Stimulated activated CD4-positive, alpha-beta T cell treated with anti-CD3 and anti-CD28 coated beads, TNF-alpha, amount 100 ng/mL, for 1 hour (primary cell): ENCODE data around the gene SLC25A13.
"Not testable (repeated sequence)": the region's sequence is repeated elsewhere in the genome, so short reads cannot be mapped to it uniquely, and the experiment has no call there.

Experiments used
- DNase-seq, 3 donors: peaks; one replicate each; pipeline ENCODE4 v3.0.0-alpha.2; 2020; ENCODE audit warnings: low read depth in 3 of 3, low spot score in 1 of 3

SLC25A13 gene, protein sequence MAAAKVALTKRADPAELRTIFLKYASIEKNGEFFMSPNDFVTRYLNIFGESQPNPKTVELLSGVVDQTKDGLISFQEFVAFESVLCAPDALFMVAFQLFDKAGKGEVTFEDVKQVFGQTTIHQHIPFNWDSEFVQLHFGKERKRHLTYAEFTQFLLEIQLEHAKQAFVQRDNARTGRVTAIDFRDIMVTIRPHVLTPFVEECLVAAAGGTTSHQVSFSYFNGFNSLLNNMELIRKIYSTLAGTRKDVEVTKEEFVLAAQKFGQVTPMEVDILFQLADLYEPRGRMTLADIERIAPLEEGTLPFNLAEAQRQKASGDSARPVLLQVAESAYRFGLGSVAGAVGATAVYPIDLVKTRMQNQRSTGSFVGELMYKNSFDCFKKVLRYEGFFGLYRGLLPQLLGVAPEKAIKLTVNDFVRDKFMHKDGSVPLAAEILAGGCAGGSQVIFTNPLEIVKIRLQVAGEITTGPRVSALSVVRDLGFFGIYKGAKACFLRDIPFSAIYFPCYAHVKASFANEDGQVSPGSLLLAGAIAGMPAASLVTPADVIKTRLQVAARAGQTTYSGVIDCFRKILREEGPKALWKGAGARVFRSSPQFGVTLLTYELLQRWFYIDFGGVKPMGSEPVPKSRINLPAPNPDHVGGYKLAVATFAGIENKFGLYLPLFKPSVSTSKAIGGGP

DNA sequence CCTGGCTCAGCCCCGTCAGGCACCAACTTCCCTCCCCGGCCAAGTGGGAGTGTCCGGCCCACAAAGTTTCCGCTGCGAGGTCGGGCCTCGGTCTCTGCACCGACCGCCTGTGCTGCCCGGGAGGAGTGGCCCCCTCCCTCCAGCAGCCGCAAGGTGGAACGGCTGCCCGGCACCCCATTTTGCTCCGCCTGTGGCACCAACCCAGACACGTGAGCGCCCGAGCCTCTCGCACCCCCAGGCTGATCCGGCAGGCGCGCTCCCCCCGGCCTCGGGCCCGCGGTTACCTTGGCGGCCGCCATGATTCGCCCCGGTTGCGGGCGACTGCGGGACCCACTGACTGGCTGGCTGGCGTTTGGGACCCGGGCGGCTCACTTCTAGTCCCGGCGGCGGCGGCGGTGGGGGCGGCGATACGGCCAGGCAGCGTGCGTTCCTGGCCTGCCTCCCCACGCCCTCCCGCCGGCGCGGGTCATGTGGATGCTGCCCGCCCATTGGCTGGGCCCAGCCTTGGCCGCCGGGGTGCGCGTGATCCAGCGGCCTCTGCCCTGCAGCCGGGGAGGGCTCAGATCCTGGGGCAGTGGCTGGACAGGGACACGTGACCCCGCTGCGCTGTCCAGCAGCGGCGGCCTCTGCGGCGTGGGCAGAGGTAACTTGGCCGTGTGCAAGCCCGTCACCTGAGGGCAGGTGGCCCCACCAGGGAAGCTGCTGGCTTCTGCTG, at the start of gene SLC25A13:
TSS of gene SLC25A13 (minus strand) at position 441 of the 715 bp plus-strand sequence. CDS start at position 299, 142 bp downstream.
- DNase-seq, result peak in 2 of 3 donors; percentile 18 to 40

DNA sequence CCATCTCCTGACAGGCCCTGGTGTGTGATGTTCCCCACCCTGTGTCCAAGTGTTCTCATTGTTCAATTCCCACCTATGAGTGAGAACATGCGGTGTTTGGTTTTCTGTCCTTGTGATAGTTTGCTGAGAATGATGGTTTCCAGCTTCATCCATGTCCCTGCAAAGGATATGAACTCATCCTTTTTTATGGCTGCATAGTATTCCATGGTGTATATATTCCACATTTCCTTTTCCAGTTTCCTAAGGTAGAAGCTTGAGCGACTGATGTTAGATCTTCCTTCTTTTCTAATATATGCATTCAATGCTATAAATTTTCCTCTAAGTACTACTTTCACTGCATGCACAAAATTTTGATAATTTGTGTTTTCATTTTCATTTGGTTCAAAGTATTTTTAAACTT, 44.0 kb upstream of the SLC25A13 start:
- DNase-seq, result not testable (repeated sequence)

DNA sequence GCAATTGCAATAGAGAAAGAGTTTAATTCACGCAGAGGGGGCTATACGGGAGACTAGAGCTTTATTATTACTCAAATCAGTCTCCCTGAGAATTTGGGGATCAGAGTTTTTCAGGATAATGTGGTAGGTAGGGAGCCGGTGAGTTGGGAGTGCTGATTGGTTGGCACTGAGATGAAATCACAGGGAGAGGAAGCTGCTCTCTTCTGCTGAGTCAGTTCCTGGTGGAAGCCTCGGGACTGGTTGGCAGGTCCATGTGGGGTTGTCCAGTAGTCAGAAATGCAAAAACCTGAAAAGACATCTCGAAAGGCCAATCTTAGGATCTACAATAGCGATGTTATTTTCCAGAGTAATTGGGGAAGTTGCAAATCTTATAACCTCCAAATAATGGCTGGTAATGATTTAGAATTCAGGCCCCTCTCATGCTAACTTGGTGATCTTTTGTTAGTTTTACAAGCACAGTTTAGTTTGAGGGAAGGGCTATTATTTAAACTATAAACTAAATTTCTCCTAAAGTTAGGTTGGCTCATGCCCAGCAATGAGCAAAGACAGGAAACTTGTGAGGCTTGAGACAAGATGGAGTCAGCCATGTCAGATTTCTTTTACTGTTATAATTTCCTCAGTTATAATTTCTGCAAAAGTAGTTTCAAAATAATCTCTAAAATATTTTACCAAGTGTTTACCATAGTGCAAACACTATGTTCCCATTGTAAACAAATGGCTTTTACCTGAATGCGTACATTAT, 39.4 kb upstream of the SLC25A13 start:
- DNase-seq, result no peak

DNA sequence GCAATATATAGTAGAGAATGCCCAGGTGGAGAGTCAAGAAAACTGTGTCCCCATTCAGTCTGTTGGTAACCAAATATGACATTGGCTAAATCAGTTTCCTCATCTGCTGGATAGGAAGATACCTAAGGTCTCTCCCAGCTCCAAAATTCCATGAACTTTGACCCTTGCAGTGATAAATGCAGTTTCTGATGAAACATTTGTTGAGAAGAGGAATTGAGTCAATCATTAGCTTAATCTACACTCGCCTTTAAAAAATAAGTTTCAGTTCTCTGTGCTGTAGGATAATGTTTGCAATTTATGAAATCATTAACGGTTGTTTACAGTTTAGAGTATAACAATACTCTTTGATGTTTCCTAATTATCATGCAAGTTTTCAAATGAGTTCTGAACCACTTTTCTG, 38.0 kb upstream of the SLC25A13 start:
- no peak for DNase-seq

DNA sequence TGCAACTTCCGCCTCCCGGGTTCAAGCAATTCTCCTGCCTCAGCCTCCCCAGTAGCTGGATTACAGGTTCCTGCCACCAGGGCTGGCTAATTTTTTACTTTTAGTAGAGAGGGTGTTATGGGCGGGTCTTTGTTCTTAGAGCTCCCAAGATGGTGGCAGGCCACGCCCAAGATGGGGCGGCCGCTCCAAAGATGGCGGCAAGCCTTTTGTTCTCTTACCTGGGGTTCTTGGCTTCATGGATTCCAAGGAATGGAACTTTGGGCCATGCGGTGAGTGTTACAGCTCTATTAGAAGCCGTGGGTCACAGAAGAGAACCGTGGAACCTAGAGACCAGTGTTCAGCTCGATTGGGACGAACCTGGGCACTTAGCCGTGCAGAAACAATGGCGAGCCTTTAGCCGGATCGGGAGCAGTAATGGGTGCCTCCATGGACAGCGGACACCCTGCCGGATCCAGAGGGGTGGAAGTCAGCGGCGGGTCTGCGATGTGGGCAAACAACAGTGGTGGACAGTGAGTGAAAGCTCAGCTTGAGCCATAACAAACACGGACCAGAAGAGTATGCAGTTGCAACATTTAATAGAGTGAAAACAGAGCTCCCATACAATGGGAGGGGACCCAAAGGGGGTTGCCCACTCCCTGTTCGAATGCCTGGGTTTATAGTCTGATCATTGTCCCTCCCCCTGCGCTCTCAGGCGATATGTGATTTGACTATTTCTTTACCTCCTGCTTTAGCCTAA, 36.5 kb upstream of the SLC25A13 start:
- DNase-seq, result not testable (repeated sequence)

DNA sequence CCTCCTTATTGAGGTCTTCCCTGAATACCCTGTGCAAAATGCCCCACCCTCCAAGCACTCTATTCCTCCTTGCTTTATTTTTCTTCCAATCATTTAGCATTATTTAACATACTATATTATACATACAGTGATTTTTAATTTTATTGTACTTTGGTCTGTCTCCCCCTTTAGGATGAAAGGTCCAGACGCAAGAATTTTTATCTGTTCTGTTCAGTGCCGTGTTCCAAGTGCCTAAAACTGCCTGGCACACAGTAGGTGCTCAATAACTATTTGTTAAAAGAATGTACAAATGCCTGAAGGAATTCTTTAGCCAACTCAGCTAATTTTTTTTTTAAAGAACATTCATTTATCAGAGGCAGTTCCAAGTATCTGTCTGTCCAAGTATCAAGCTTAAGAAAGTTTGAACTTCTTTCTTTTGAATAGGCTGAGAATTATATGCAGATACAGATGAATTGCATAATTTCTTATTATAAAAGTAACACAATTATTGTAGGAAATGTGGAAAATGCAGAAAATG, 34.1 kb upstream of the SLC25A13 start:
- no peak for DNase-seq

DNA sequence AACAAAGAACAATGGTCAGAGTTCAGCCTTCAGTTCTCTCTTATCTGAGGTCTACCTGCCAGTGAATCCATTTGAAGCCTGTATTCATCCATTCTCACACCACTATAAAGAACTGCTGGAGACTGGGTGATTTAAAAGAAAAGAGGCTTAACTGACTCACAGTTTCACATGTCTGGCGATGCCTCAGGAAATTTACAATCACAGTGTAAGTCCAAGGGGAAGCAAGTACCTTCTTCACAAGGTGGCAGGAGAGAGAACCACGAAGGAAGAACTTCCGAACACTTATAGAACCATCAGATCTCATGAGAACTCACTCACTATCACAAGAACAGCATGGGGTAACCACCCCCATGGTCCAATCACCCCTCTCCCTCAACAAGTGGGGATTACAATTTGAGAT, 33.0 kb upstream of the SLC25A13 start:
- DNase-seq, result no peak

DNA sequence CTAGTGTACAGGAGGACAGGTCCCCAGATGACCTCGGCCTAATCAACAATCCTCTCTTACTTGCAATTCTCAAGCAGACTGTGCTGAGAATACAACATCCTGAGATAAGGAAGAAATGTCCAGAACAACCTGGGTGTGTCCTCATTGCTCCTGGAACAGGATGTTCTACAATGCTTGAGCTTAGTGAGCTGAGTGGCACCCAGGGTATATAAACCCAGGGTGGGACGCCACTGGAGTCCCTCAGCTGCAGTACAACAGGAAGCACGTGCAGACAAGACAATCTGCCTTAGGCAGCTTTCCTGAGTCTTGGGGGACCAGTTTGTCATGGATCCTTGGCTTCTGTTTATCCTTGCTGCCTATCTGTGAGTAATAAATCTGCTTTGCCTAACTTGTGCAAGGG, 27.7 kb upstream of the SLC25A13 start:
- DNase-seq, result no peak

DNA sequence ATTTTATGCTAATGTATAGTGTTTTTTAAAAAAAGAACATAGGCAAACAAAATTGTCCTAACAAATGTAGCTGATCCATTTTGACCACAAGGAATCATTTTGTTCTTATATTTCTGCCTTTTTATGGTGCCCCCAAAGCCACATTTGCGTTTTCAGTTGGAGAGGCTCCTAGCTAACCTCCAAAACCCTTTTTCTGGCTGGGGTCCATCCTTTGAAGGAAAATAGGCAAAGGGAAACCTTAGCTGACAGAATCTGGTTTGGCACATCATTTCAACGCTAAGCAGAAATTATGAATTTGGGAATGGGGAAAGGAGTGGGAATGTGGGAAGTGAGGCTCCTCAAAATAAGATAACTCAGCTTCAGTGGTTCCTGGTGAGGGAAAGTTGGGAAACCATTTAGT, 25.6 kb upstream of the SLC25A13 start:
- no peak for DNase-seq

DNA sequence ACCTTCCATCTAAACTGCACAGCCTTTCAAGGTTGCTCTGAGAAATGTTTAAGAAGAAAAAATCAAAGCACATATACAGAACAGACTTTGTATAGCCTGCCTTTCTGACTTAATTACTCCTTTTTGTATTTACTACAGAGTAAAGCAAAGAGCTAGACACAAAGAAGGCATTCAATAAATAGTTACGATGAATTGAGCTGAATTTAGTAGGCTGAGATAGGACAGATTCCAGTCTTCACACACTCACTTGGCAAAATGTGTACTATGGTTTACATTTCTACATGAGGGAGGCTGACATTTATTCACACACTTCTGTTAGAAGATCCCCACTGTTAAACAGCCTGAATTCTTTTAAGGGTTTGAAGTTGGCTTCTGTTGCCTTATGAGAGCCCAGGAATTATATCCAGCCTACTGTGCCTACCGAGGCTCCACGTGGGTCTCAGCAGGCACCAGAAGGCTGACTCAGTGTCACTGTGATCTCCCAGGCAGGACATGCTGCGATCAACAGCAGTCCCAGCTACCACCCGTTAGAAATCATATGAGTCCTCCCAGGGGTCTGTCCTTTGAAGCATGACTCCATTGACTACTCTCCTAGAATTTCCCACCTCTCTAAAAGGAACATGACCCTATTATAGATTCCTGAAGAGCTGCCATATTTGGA, 24.5 kb upstream of the SLC25A13 start:
- DNase-seq, result no peak

DNA sequence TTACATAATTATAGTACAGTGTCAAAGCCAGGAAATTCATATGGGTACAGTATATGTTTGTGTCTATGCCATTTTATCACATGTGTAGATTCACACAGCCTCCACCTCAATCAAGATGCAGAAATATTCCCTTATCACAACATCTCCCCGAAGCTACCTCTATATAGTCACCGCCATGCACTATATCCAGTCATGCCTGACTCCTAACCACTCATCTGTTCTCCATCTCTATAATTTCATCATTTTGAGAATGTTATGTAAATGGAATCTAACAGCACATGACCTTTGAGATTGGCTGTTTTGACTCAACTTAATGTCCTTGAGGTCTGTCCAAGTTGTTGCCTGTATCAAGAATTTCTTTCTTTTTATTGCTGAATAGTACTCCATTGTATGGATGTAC, 22.3 kb upstream of the SLC25A13 start:
- no peak for DNase-seq

DNA sequence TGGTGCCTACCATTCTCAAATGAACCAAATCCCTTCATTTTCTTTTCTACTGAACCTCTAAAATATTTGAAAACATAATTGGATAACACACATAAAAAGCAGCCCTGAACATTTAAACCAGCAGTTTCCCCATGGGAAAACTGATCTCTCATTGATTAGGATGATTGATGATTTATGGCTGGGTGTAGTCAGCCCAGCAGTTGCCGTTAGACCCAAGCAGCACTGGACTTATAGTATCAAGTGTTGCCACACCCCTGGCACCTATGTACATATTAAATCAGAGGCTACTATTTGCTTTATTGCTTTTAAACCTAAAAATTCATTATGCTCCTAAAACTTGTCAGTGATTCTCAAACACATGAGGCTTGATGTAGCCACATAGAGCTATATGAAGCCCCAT, 20.2 kb upstream of the SLC25A13 start:
- DNase-seq, result no peak

DNA sequence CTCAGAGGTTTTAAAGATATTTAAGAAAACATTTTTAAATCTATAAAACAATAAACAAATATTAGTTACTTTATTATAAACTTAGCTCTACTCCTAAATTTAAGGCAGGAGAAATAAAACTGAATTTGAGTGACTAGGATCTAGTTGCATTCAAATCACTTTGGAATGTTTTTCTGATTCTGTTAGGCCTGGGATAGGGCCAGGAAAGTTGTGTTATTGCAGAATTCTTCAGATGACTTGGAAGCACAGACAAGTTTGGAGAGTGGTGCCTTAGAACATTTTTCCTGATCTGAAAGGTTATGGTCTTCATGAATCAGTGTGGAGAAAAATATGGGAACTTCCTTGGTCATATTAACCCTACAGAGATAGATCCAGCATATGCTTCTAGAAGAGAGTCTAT, 15.6 kb upstream of the SLC25A13 start:
- no peak for DNase-seq

DNA sequence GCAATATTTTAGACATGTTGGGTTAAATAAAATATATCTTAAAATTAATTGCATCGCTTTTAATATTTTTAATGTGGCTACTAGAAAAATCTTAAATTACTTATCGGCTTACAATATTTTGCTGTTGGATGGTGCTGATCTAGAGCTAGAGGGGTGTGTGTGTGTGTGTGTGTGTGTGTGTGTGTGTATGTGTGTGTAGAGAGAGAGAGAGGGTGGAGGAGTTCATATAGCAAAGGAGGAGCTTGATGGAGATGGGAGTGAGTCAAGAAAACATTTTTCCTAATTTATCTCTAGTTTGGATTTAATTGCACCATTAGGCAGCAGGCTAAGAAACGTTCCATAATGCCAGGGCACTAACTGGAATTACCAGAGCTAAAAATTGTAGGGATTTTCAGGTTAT, 10.4 kb upstream of the SLC25A13 start:
- DNase-seq, result no peak

DNA sequence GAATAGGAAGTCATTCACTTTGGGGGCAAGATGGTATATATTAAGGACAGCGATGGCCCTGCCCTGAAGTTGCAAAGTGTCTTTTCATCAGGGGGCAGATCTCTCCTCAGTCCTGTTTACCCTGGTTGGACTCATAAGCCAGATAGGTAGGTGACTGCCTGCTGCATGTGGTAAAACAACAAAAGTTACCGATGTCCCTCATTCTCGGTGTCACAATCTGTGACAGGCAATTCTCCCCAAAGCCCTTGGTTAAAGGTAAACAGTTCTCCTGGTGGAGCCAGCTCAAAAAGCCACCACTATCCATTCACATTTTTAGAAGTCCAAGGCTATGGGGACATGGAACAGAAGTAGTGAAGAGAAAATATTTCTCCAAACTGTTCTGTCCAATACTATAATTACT, 9.9 kb upstream of the SLC25A13 start:
- DNase-seq, result no peak

DNA sequence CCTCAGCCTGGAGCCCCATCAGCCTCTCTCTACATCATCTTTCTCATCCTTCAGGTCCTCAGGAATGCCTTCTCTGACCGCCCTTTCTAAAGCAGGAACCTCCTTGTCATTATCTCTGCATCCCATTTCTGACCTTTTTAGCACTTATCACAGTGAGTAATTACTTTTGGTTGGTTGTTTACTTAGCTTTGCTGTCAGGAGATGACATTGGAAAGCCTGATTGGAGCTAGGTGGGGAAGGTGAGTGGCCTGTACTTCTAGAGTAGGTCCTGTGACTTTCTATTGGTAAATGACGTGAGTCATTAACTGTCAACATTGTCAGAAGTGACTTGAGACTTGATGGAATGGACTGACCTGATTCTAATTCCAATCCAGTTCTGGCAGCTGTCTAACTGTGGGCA, 9.3 kb upstream of the SLC25A13 start:
- DNase-seq, result no peak

DNA sequence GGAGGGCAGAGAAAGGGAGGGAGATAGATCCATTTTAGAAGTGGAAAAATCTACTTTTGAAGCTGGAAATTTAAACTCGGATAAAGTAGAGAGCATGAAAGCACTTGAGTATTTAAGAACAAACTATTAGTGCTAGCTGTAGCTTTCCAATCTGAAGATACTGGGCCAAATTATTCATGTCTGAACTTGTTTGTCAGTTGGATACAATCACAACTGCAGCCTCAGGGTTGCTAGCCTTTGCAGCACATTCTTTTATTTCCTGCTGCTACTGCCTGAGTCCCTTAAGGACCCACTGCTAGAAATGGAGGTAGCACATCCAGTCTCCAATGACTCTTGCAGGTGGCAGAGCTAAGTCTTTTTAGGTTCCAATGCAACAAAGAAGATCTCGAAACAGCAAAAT, 8.3 kb upstream of the SLC25A13 start:
- DNase-seq, result no peak

DNA sequence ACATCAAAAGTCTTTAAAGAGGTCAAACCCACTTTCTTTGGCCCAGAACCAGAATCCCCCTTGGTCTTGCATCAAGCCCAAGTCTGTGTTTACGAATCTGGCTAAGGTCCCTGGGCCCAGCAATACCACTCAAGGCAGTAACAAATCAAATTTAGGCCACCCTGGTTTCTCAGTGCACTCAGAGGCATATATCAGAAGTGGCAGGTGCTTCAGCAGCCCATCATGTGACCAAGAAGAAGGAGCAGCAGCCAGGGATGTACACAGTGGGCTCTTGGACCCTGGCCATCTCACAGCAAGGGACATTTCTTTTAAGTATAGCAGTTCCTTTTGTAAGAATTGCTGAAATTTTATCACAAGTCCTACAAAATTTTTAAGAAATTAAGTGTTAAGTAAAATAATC, 7.3 kb upstream of the SLC25A13 start:
- DNase-seq, result no peak

DNA sequence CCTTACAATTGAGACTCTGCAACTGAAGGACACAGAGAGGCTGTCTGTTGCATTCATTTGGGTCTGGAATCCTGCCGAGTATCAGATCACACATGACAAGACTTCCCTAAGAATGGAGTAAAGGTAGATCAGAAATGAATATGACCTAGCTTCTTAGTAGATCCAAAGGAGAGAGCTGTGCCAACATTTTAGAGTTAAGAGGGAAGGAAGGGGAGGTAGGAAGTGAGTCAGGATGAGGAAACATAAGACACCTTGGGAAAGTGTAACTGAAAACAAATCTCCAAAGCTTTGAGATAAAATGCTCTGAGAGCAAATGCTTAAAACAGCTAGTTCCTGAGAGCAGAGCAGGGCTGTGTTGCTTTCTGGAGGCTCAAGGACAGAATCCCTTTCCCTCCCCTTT, 6.1 kb upstream of the SLC25A13 start:
- DNase-seq, result no peak

DNA sequence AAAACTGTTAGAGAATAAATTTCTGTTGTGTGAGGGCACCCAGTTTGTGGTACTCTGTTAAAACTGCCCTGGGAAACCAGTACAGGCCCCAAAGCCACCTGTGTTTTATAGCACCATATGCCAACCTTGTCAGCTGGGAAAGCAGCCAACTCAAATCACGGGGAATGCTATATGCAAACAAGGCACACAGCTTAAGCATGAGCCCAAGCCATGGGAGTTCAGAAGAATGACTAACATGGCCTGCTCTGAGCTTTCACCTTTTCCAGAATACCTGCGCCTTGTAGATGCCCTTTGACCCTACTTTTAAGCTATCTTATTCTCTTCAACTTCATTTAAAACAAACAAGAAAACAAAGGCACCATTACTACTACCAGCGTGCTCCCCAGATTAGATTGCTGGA, 5.5 kb upstream of the SLC25A13 start:
- DNase-seq, result no peak
